GM19463 (cell line): ENCODE results near the gene NOX4.
"Not testable (repeated sequence)": the region's sequence is repeated elsewhere in the genome, so short reads cannot be mapped to it uniquely, and the experiment has no call there.

Experiments
- ATAC-seq: cut with Tn5 transposase; IDR thresholded peaks from one replicate; pipeline ENCODE4 v1.9.1; 2021; ENCODE audit warnings: mild to moderate bottlenecking, moderate library complexity; ENCODE audit not compliant: unreplicated experiment

Gene NOX4

GRCh38 chr11:89309321-89309985 lies 181.7 kb downstream of the NOX4 start:
- not testable (repeated sequence) for ATAC-seq

- ATAC-seq, result not testable (repeated sequence)
Measured at GRCh38 chr11:89308272-89308671, 182.9 kb downstream of the NOX4 start.

- ATAC-seq, result not testable (repeated sequence)
Measured at GRCh38 chr11:89303029-89303428, 188.1 kb downstream of the NOX4 start.

- ATAC-seq, result not testable (repeated sequence)
Measured at GRCh38 chr11:89295023-89295422, 196.2 kb downstream of the NOX4 start.

GRCh38 chr11:89293965-89294679 lies 197.1 kb downstream of the NOX4 start:
- no peak for ATAC-seq

- not testable (repeated sequence) for ATAC-seq
Measured at GRCh38 chr11:89288004-89288403, 203.2 kb downstream of the NOX4 start.

- not testable (repeated sequence) for ATAC-seq
Measured at GRCh38 chr11:89286601-89287000, 204.6 kb downstream of the NOX4 start.

- ATAC-seq, result not testable (repeated sequence)
Measured at GRCh38 chr11:89281032-89281677, 210.0 kb downstream of the NOX4 start.

GRCh38 chr11:89279176-89279575 lies 212.0 kb downstream of the NOX4 start:
- ATAC-seq, result no peak

GRCh38 chr11:89275966-89276365 lies 215.2 kb downstream of the NOX4 start:
- no peak for ATAC-seq
